GM12873 (cell line): ENCODE data around the gene CDCA5.

Experiments used
- TF ChIP-seq, protein P1 (sequence below): IDR thresholded peaks from 2 replicates; pipeline ENCODE4 v1.5.1; 2012; ENCODE audit warnings: low read depth, mild to moderate bottlenecking, moderate library complexity, low read length, control low read depth; ENCODE audit not compliant: insufficient read depth; ENCODE audit errors: missing control alignments

Gene CDCA5

DNA sequence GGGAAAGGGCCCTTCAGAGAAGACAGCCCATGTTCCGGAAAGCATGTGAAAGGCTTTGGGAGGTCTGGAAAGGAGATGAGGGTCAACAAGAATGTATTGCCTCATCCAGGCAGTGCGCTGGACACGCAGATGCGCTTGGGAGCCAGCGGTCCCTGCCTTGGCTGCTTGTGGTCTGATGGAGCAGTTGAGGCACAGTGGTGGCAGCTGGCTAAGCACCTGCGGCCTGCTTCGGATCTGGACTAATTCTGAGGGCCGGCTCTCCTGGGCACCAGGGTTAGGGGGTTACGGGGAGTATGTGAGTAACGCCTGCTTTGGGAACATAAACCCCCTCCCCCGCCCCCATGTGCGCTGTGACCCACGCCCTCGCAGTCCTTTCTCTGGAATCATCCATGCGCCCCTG lies 23.2 kb upstream of the CDCA5 start:
- TF ChIP-seq, protein P1, sequence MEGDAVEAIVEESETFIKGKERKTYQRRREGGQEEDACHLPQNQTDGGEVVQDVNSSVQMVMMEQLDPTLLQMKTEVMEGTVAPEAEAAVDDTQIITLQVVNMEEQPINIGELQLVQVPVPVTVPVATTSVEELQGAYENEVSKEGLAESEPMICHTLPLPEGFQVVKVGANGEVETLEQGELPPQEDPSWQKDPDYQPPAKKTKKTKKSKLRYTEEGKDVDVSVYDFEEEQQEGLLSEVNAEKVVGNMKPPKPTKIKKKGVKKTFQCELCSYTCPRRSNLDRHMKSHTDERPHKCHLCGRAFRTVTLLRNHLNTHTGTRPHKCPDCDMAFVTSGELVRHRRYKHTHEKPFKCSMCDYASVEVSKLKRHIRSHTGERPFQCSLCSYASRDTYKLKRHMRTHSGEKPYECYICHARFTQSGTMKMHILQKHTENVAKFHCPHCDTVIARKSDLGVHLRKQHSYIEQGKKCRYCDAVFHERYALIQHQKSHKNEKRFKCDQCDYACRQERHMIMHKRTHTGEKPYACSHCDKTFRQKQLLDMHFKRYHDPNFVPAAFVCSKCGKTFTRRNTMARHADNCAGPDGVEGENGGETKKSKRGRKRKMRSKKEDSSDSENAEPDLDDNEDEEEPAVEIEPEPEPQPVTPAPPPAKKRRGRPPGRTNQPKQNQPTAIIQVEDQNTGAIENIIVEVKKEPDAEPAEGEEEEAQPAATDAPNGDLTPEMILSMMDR, result no peak

DNA sequence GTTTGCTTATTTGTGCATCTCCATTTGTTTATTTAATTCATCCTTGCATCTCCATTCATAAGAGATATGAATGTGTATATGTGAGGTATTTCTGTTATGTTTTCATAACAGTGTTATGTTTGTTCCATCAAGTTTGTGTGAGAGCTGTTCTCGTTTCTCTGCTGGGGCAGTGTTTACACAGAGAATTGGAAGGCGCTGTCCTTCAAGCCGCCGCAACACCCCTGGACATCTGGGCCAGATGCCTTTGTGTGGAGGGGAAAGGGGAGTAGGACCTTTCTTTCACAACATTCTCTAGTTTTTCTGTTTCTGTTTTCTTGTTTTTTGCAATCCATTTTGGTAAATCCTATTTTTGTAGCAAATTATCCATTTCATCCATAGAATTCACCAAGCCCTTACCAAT lies 20.8 kb upstream of the CDCA5 start:
- TF ChIP-seq, protein P1, result no peak

DNA sequence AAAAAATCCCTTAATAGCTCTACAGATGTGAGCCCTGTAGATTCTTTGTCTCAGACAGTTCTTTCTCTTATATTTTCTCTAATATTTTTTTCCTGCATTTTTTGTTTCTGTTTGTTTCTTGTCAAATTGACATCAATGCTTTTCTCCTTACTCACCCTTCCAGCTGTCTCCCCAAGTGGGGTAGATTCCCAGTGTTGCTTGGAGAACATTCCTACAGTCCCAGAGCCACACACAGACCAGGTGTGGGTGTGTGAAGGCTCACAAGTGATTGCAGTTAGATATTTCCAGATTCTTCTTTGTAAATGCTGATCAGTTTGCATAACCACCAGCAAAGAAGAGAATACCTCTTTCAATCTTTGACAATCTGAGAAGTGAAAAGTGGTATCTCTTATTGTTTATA lies 19.6 kb upstream of the CDCA5 start:
- TF ChIP-seq, protein P1, result no peak

DNA sequence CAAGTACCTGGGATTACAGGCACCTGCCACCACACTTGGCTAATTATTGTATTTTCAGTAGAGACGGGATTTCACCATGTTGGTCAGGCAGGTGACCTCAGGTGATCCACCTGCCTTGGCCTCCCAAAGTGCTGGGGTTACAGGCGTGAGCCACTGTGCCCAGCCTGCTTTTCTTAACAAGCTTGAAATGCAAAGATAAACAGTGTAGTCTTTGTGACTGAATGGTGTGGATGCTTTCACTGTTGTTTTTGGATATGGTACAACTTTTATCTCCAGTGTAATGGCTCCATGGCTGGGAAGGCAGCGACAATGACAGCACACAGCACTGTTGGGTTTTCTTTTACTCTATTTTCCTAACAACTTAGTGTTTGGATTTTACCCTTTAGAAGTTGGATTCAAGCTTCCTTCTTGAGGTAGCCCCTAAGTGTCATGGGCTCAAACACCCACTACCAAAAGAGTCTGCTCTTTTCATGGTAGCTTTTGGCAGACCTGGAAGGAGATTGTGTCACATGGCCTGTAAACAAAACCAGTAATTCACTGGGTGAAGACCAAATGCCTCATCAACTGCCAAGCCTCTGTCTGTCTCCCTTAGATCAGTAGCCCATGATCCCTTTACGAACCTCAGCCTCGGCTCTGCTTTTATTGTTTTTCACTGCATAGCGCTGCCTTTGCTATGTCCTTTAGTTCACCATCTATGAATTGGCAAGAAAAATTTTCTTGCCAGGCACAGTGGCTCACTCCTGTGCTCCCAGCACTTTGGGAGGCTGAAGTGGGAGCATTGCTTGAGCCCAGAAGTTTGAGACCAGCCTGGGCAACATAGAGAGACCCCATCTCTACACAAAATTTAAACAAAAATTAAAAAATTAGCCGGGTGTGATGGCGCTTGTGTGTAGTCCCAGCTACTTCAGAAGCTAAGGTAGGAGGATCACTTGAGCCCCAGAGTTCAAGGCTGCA lies 18.6 kb upstream of the CDCA5 start:
- TF ChIP-seq, protein P1, result no peak

DNA sequence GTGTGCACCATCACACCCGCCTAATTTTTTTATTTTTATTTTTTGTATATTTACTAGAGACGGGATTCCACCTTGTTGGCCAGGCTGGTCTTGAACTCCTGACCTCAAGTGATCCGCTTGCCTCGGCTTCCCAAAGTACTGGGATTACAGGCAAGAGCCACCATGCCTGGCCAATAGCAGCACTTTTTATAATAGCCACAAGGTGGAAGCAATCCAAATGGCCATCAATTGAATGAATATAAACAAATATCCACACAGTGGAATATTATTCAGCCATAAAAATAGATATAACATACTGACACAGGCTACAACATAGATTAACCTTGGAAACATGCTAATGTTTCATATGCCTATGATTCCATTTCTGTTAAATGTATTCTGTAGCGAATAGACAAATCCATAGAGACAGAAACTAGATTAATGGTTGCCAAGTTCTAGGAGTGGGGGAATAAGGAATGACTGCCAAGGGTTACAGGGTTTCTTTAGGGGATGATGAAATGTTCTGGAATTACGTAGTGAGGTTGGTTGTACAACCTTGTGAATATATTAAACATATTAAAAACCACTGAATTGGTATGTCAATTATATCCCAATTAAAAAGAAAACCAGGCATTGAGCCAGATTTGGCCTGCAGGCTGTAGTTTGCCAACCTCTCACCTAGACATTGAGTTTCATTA lies 17.0 kb upstream of the CDCA5 start:
- TF ChIP-seq, protein P1, result peak; percentile 10

DNA sequence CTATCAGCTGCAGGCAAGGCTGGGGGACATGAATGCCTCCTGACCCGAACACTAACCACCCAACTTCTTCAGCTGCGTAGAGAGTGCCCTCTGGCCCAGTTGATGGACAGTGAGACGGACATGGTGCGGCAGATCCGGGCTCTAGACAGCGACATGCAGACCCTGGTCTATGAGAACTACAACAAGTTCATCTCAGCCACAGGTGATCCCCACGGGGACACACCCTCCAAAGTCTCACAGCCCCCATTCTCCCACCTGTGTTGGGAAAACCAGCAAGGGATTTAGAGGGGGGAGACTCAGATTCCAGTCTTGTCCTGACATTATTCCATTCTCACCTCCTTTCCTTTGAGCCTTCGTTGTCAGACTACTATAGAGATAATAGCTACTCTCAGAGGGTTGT lies 13.1 kb upstream of the CDCA5 start:
- TF ChIP-seq, protein P1, result no peak
